Panc1 (cell line): ENCODE data around the gene RAP2A. TPM values are rescaled to one million over a fixed set of nuclear protein-coding genes. Genes with fewer than 3 reads are reported as not detected.

ENCODE experiments used
- ATAC-seq: fragments of 200-7000 bp; cut with Tn5 transposase; 2 replicates; pipeline ENCODE4 v1.9.1; 2020; ENCODE audit warnings: mild to moderate bottlenecking, moderate library complexity
- BruUV-seq: library from RNA; stranded (reverse); fragments of 400-500 nt; replicated peaks from 2 replicates; lab custom pipeline; 2021; lab: Mats Ljungman, UMichigan
- CTCF ChIA-PET: fragments of 300-600 bp; sonication (Branson Sonifier 250); formaldehyde crosslinking; loops from one replicate; lab custom pipeline; 2022; ENCODE audit warnings: antibody characterized with exemption; lab: Charles Lee
- POLR2A ChIA-PET: fragments of 300-600 bp; sonication (Branson Sonifier 250); formaldehyde crosslinking; loops from one replicate; lab custom pipeline; 2022; ENCODE audit warnings: antibody characterized with exemption; lab: Charles Lee
- DNase-seq: peaks from one replicate; pipeline ENCODE4 v3.0.0-alpha.2; 2010; ENCODE audit warnings: low read depth, low spot score
- H3K27ac ChIP-seq: 2 replicates; pipeline ENCODE4 v1.5.1; 2011; ENCODE audit warnings: mild to moderate bottlenecking, low read length, inconsistent platforms
- H3K27me3 ChIP-seq: fragments of 200-500 bp; sonication (Bioruptor generic); 2 replicates; pipeline ENCODE4 v1.6.0; 2014; ENCODE audit warnings: low read length, inconsistent platforms; ENCODE audit not compliant: control insufficient read depth, insufficient read depth
- H3K36me3 ChIP-seq: fragments of 200-500 bp; sonication (Bioruptor generic); 2 replicates; pipeline ENCODE4 v1.5.1; 2014; ENCODE audit warnings: inconsistent platforms, mild to moderate bottlenecking, low read length, moderate library complexity; ENCODE audit not compliant: control insufficient read depth, insufficient read depth
- H3K4me1 ChIP-seq: 2 replicates; pipeline ENCODE4 v1.5.1; 2011; ENCODE audit warnings: inconsistent platforms, mild to moderate bottlenecking, low read length, moderate library complexity; ENCODE audit not compliant: control insufficient read depth, insufficient read depth
- H3K4me3 ChIP-seq, 2 experiments: 2 replicates each; pipeline ENCODE4 v1.5.1; 2011 to 2012; ENCODE audit warnings: low read depth in 2 of 2, low read length in 2 of 2, mild to moderate bottlenecking in 2 of 2, inconsistent platforms in 1 of 2, moderate library complexity in 1 of 2
- H3K9me3 ChIP-seq: fragments of 200-500 bp; sonication (Bioruptor generic); 2 replicates; pipeline ENCODE4 v1.5.1; 2014; ENCODE audit warnings: low read depth, mild to moderate bottlenecking, inconsistent platforms, low read length, moderate library complexity; ENCODE audit not compliant: control insufficient read depth, insufficient read depth
- CTCF ChIP-seq: fragments of 450-650 bp; IDR thresholded peaks from 2 replicates; pipeline ENCODE4 v1.5.1; 2017; ENCODE audit warnings: mild to moderate bottlenecking
- POLR2AphosphoS5 ChIP-seq: IDR thresholded peaks from 2 replicates; pipeline ENCODE4 v1.6.1; 2012; ENCODE audit warnings: mild to moderate bottlenecking, low read depth, low read length, moderate library complexity
- REST ChIP-seq, 2 experiments: IDR thresholded peaks; 2 replicates each; pipeline ENCODE4 v1.6.1; 2011 to 2012; ENCODE audit warnings: low read depth in 2 of 2, control low read depth in 1 of 2, low read length in 1 of 2, mild to moderate bottlenecking in 1 of 2, moderate library complexity in 1 of 2; ENCODE audit not compliant: insufficient read depth in 1 of 2
- SIN3A ChIP-seq: IDR thresholded peaks from 2 replicates; pipeline ENCODE4 v1.6.1; 2012; ENCODE audit warnings: low read depth, mild to moderate bottlenecking, low read length, moderate library complexity, borderline replicate concordance; ENCODE audit not compliant: insufficient read depth
- TCF7L2 ChIP-seq: IDR thresholded peaks from 2 replicates; pipeline ENCODE4 v1.6.1; 2011; ENCODE audit warnings: mild to moderate bottlenecking, low read depth, low read length, inconsistent platforms
- in situ Hi-C: cut with HindIII; loops from 2 replicates; pipeline ENCODE4 v1.10.0; 2016; ENCODE audit warnings: low sequenced_read_pairs, low pct_unique_long_range_greater_than_20kb
- intact Hi-C: fragments of 100-400 bp; cut with micrococcal nuclease; formaldehyde crosslinking; loops from one replicate; pipeline ENCODE4 v1.10.0; 2022; ENCODE audit not compliant: unreplicated experiment
- total RNA-seq: library from RNA; stranded (reverse); gene quantifications from one replicate; pipeline ENCODE4 v1.2.1, GENCODE V29; 2021; ENCODE audit not compliant: unreplicated experiment

The RAP2A gene
- total RNA-seq, 1 experiment from 2014 or later, result 44.3 TPM

- ChIA-PET CTCF (no interaction called here), POLR2A (no interaction called here)
- Histone ChIP-seq H3K4me1 (no peaks in the 10 kb centered on the region), H3K27me3 (no peaks in the 10 kb centered on the region), H3K36me3 (peaks cover 4% of the 10 kb centered on the region; the same call in 1 of the 2 replicates), H3K9me3 (no peaks in the 10 kb centered on the region), H3K27ac (no peak overlapping the region), H3K4me3 (no peak overlapping the region)
- in situ Hi-C loops (no loop called here), intact Hi-C loops (no loop called here)
- TF ChIP-seq SIN3A (no peak), CTCF (no peak), REST (IDR thresholded peaks at IDR 0.05; ENCODE audit: insufficient read depth in 1 of 2, low read depth in 2 of 2, low read length in 1 of 2) (no peak), POLR2AphosphoS5 (no peak), TCF7L2 (no peak)
- no peak for ATAC-seq
- no peak for DNase-seq
- BruUV-seq, result no TSS peak
Measured at GRCh38 chr13:97466722-97467121, 32.8 kb downstream of the RAP2A start.

- in situ Hi-C loops, result no loop called here
- peaks cover 4% of the 10 kb centered on the region; the same call in 1 of the 2 replicates for H3K36me3 ChIP-seq
- no peaks in the 10 kb centered on the region for H3K9me3 ChIP-seq
- H3K27me3 ChIP-seq, result no peaks in the 10 kb centered on the region
- no peak for TF ChIP-seq REST (IDR thresholded peaks at IDR 0.05; ENCODE audit: insufficient read depth in 1 of 2, low read depth in 2 of 2, low read length in 1 of 2)
- ChIA-PET POLR2A (no interaction called here), CTCF (no interaction called here)
- H3K4me1 ChIP-seq, result no peaks in the 10 kb centered on the region
- no peak overlapping the region for H3K27ac ChIP-seq
- ATAC-seq (no peak), DNase-seq (no peak)
- no TSS peak for BruUV-seq
- no peak overlapping the region for H3K4me3 ChIP-seq
- intact Hi-C loops, result no loop called here
Measured at GRCh38 chr13:97468331-97468730, 34.4 kb downstream of the RAP2A start.
